Duodenal mucosa (tissue), 2 donors: ENCODE results near the gene ZNF273.

Source experiments
- H3K27ac ChIP-seq: one replicate; pipeline ENCODE4 v1.7.0; 2013; ENCODE audit warnings: low read depth, low read length
- H3K27me3 ChIP-seq, 2 donors: one replicate each; pipeline ENCODE4 v1.7.0; 2013; ENCODE audit warnings: low read length in 2 of 2, control low read depth in 1 of 2; ENCODE audit not compliant: insufficient read depth in 2 of 2, control insufficient read depth in 1 of 2
- H3K36me3 ChIP-seq, 2 donors: one replicate each; pipeline ENCODE4 v1.7.0; 2013; ENCODE audit warnings: low read length in 2 of 2, control low read depth in 1 of 2; ENCODE audit not compliant: insufficient read depth in 2 of 2, control insufficient read depth in 1 of 2
- H3K4me1 ChIP-seq, 2 donors: one replicate each; pipeline ENCODE4 v1.7.0; 2013; ENCODE audit warnings: low read length in 2 of 2, control low read depth in 1 of 2; ENCODE audit not compliant: insufficient read depth in 2 of 2, control insufficient read depth in 1 of 2
- H3K4me3 ChIP-seq, 2 donors: one replicate each; pipeline ENCODE4 v1.7.0; 2013; ENCODE audit warnings: low read length in 2 of 2, low read depth in 1 of 2
- H3K9ac ChIP-seq, 2 donors: one replicate each; pipeline ENCODE4 v1.7.0; 2013; ENCODE audit warnings: low read length in 2 of 2, low read depth in 1 of 2
- H3K9me3 ChIP-seq, 2 donors: one replicate each; pipeline ENCODE4 v1.7.0; 2013; ENCODE audit warnings: low read length in 2 of 2, control low read depth in 1 of 2; ENCODE audit not compliant: control insufficient read depth in 1 of 2

Gene ZNF273

GRCh38 chr7:64978497-64979203, 75.6 kb downstream of the ZNF273 start:
- Histone ChIP-seq H3K27ac (no peak overlapping the region), H3K36me3 (peaks cover 12 to 16% of the 10 kb centered on the region in 2 donors), H3K4me3 (no peak overlapping the region), H3K9ac (no peak overlapping the region), H3K4me1 (no peaks in the 10 kb centered on the region), H3K27me3 (no peaks in the 10 kb centered on the region), H3K9me3 (peaks cover 45 to 72% of the 10 kb centered on the region in 2 donors)
